Measurements from ENCODE around the gene PDIA5.

Gene PDIA5

GRCh38 chr3:123122057-123122456, 55.2 kb downstream of the PDIA5 start:
- DNase-seq = no peak

- no peak for DNase-seq
These were observed 55.9 kb downstream of the PDIA5 start for GRCh38 chr3:123122525-123123315.

GRCh38 chr3:123123716-123124616, 57.1 kb downstream of the PDIA5 start:
- no peak for DNase-seq

GRCh38 chr3:123124971-123125370, 58.1 kb downstream of the PDIA5 start:
- no peak for DNase-seq

- no peak for DNase-seq
These were observed 59.2 kb downstream of the PDIA5 start for GRCh38 chr3:123126031-123126430.

- DNase-seq = no peak
These were observed 59.8 kb downstream of the PDIA5 start for GRCh38 chr3:123126653-123127052.

- DNase-seq = no peak
These were observed 62.3 kb downstream of the PDIA5 start for GRCh38 chr3:123129092-123129491.

GRCh38 chr3:123129532-123129931, 62.7 kb downstream of the PDIA5 start:
- DNase-seq = no peak

GRCh38 chr3:123130079-123130750, 63.4 kb downstream of the PDIA5 start:
- DNase-seq = no peak

GRCh38 chr3:123134671-123135070, 67.8 kb downstream of the PDIA5 start:
- no peak for DNase-seq

- DNase-seq = no peak
These were observed 70.2 kb downstream of the PDIA5 start for GRCh38 chr3:123137001-123137400.

GRCh38 chr3:123138839-123139444, 72.1 kb downstream of the PDIA5 start:
- no peak for DNase-seq

GRCh38 chr3:123139522-123139921, 72.7 kb downstream of the PDIA5 start:
- no peak for DNase-seq

- DNase-seq = no peak
These were observed 73.7 kb downstream of the PDIA5 start for GRCh38 chr3:123140550-123140949.

- no peak for DNase-seq
These were observed 74.5 kb downstream of the PDIA5 start for GRCh38 chr3:123141276-123141675.

- DNase-seq = no peak
These were observed 77.0 kb downstream of the PDIA5 start for GRCh38 chr3:123143669-123144411.

GRCh38 chr3:123147754-123148535, 81.1 kb downstream of the PDIA5 start:
- DNase-seq = no peak

- no peak for DNase-seq
These were observed 81.9 kb downstream of the PDIA5 start for GRCh38 chr3:123148772-123149171.

GRCh38 chr3:123149525-123149924, 82.7 kb downstream of the PDIA5 start:
- DNase-seq = no peak

- no peak for DNase-seq
These were observed 83.8 kb downstream of the PDIA5 start for GRCh38 chr3:123150449-123151215.

Measured in suppressor macrophage (primary cell).